ENCODE results near the gene TMPRSS7. TPM values are rescaled to one million over a fixed set of nuclear protein-coding genes. Genes with fewer than 3 reads are reported as not detected.

The TMPRSS7 gene
- total RNA-seq, 4 donors from 2014 or later, result not detected

DNA sequence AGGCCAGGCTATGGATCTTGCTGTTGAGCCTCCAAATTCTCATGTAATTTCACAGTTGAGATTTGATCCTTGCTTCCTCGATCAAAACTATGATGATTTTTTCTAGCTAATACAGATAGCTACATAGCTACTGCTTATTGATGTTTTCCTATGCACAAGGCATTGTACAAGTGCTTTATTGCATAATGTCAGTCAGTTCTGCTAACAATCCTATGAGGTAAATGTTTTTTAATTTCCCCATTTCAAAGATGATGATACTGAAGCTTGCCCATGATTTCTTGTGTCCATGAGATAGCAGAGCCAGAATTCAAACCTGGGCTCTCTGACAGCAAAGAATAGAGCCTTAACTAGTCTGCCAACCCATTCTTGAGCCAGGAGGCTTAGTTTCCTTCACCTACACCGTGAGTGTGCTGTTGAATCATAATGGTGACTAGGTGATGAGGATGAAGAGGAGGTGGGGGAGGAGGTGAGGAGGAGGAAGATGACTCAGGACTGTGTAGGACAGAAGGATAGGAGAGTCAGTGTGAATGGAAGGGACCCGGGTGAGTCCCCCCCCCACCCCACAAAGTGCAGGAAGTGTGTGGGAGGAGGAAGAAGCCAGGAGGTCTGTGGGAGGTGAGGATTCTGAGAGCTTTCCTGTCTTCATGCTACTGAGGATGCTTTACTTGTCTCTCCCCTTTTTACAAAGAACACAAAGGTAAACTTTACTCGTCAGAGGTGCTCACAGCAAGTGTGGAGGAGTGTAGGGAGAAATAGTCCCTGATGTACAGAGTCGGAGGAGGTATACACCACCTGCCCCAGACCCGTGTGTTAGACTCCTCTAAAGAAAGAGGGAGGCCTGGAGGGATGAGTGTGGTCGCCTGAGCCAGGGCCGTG lies 32.2 kb upstream of the TMPRSS7 start:
- peak; percentile 70 for DNase-seq (ENCODE audit: extremely low spot score)
- Histone ChIP-seq H3K9me3 (no peaks in the 10 kb centered on the region), H3K4me3 (no peak overlapping the region), H3K27me3 (peaks cover 0 to 20% (median 0%) of the 10 kb centered on the region in 4 donors), H3K4me1 (peaks cover 9 to 15% (median 14%) of the 10 kb centered on the region in 4 donors), H3K27ac (replicated peaks in 1 of 4) (no peak overlapping the region), H3K36me3 (no peaks in the 10 kb centered on the region)
- 77% methylated on average over 8 of the region's 8 CpGs for WGBS
- no peak for TF ChIP-seq POLR2A (IDR thresholded peaks at IDR 0.05; ENCODE audit: low read depth)
- TF ChIP-seq, protein P1, sequence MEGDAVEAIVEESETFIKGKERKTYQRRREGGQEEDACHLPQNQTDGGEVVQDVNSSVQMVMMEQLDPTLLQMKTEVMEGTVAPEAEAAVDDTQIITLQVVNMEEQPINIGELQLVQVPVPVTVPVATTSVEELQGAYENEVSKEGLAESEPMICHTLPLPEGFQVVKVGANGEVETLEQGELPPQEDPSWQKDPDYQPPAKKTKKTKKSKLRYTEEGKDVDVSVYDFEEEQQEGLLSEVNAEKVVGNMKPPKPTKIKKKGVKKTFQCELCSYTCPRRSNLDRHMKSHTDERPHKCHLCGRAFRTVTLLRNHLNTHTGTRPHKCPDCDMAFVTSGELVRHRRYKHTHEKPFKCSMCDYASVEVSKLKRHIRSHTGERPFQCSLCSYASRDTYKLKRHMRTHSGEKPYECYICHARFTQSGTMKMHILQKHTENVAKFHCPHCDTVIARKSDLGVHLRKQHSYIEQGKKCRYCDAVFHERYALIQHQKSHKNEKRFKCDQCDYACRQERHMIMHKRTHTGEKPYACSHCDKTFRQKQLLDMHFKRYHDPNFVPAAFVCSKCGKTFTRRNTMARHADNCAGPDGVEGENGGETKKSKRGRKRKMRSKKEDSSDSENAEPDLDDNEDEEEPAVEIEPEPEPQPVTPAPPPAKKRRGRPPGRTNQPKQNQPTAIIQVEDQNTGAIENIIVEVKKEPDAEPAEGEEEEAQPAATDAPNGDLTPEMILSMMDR (IDR thresholded peaks at IDR 0.05), result no peak
- no peak for TF ChIP-seq EP300 (IDR thresholded peaks at IDR 0.05)
- TF ChIP-seq POLR2AphosphoS5 (IDR thresholded peaks at IDR 0.05), result no peak
- intact Hi-C loops (cut with DNase I), result no loop called here

DNA sequence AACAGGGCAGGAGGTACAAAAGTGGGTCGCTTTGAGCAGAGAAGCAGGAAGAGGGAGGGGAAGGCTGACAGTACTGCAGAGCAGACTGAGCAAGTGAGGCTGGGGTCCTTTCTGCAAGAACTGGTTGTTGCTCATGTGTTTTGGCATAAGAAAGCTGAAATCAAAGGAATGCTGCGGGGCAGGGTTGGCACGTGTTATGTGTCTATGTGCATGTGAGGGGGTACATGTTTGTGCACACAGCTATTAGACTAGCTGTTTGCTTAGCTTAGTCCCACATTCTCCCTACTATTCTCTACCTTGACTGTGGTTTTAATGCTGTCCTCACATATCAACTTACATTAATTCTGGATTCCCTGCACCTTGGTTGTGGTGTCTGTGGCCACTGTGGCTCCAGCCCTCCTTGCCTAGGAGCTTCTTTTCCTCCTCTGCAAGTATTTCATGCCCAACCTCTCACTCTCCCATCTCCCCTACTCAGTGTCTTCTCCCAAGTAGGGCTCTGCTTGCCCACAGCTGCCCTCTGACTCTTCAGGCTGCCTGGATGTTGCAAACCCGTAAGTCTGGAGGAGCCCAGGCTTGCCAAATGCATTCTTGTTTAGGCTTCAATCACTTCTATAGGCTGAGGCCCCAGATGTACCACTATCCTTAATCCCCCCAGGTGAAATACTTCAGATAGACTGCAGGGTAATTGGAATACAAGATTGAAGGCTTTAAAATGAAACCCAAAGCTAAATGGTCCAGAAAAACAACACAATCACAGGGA lies 31.0 kb upstream of the TMPRSS7 start:
- Histone ChIP-seq H3K27ac (replicated peaks in 1 of 4) (no peak overlapping the region), H3K4me3 (no peak overlapping the region), H3K4me1 (peaks cover 9 to 14% (median 12%) of the 10 kb centered on the region in 4 donors), H3K9me3 (no peaks in the 10 kb centered on the region), H3K36me3 (no peaks in the 10 kb centered on the region), H3K27me3 (peaks cover 0 to 15% (median 0%) of the 10 kb centered on the region in 4 donors)
- WGBS, result 89% methylated on average over 4 of the region's 4 CpGs
- DNase-seq (ENCODE audit: extremely low spot score), result peak; percentile 68
- no peak for TF ChIP-seq POLR2AphosphoS5 (IDR thresholded peaks at IDR 0.05)
- TF ChIP-seq, protein P1 (IDR thresholded peaks at IDR 0.05), result no peak
- TF ChIP-seq EP300 (IDR thresholded peaks at IDR 0.05), result no peak
- TF ChIP-seq POLR2A (IDR thresholded peaks at IDR 0.05; ENCODE audit: low read depth), result no peak
- intact Hi-C loops (cut with DNase I), result no loop called here

DNA sequence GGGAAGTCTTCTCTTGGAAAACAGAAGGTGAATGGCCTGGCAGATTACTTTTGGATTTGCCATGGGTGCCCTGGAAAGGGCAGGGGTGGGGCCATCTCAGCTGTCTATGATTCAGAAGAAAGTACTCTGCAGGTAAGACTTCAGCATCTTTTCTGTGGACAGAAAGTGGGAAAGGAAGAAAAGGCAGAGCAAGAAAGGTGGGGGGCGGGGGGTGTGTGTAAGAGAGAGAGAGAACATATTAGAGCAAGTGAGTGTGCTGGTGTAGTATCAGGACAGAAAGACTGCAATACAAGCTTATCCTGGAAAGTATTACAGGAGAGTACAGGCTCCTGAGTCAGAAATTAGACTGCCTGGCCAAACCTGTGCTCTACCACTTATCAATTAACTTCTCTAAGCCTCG lies 30.3 kb upstream of the TMPRSS7 start:
- Histone ChIP-seq H3K9me3 (no peaks in the 10 kb centered on the region), H3K27me3 (peaks cover 0 to 8% (median 0%) of the 10 kb centered on the region in 4 donors), H3K27ac (replicated peaks in 1 of 4) (no peak overlapping the region), H3K4me3 (no peak overlapping the region), H3K36me3 (no peaks in the 10 kb centered on the region), H3K4me1 (peaks cover 4 to 7% (median 5%) of the 10 kb centered on the region in 4 donors)
- 94% methylated on average over 2 of the region's 2 CpGs for WGBS
- DNase-seq (ENCODE audit: extremely low spot score), result no peak
- TF ChIP-seq POLR2AphosphoS5 (IDR thresholded peaks at IDR 0.05) (no peak), POLR2A (IDR thresholded peaks at IDR 0.05; ENCODE audit: low read depth) (no peak), EP300 (IDR thresholded peaks at IDR 0.05) (no peak)
- TF ChIP-seq, protein P1 (IDR thresholded peaks at IDR 0.05), result no peak
- intact Hi-C loops (cut with DNase I), result no loop called here

DNA sequence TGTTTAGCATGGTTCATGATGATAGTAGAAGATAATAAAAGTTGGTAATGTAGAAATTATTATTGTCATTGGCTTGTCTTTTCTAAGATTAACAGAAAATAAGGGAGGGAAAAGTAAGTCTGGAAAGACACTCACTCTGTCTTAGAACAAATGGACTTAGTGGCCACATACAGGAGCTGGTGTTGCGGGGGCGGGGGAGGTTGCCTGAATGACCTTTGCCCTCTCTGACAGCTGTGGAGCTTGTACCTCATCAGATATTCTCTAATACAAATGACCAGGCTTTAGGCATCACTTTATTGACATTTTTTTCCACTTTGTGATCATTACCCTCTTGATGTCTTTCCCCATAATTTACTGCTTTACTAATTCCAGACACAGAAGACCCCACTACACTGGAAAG lies 29.9 kb upstream of the TMPRSS7 start:
- no peak for TF ChIP-seq POLR2A (IDR thresholded peaks at IDR 0.05; ENCODE audit: low read depth)
- TF ChIP-seq EP300 (IDR thresholded peaks at IDR 0.05), result no peak
- TF ChIP-seq POLR2AphosphoS5 (IDR thresholded peaks at IDR 0.05), result no peak
- TF ChIP-seq, protein P1 (IDR thresholded peaks at IDR 0.05), result no peak
- Histone ChIP-seq H3K27me3 (peaks cover 0 to 3% (median 0%) of the 10 kb centered on the region in 4 donors), H3K4me1 (peaks cover 0 to 2% (median under 1%) of the 10 kb centered on the region in 4 donors), H3K9me3 (no peaks in the 10 kb centered on the region), H3K36me3 (no peaks in the 10 kb centered on the region), H3K27ac (replicated peaks in 1 of 4) (no peak overlapping the region), H3K4me3 (no peak overlapping the region)
- WGBS, result 84% methylated on average over 2 of the region's 2 CpGs
- intact Hi-C loops (cut with DNase I), result no loop called here
- peak; percentile 34 for DNase-seq (ENCODE audit: extremely low spot score)

Data from esophagus muscularis mucosa (tissue), 4 donors.